HepG2 (cell line): ENCODE data around the gene ARMC10. TPM values are rescaled to one million over a fixed set of nuclear protein-coding genes. Genes with fewer than 3 reads are reported as not detected.

Experiments
- ATAC-seq: fragments of 200-7000 bp; cut with Tn5 transposase; 3 replicates; pipeline ENCODE4 v1.9.1; 2020; ENCODE audit warnings: mild to moderate bottlenecking, moderate library complexity
- BruUV-seq: library from RNA; stranded (reverse); fragments of 400-500 nt; replicated peaks from 2 replicates; lab custom pipeline; 2021; lab: Mats Ljungman, UMichigan
- CTCF ChIA-PET: fragments of 300-600 bp; formaldehyde crosslinking; extraction: SDS; loops from one replicate; lab custom pipeline; 2021; ENCODE audit warnings: low total read pairs, inconsistent platforms, low intra/inter-chr PET ratio; lab: Yijun Ruan, JAX
- POLR2A ChIA-PET: fragments of 350-600 bp; sonication (Branson Sonifier 250); formaldehyde crosslinking; loops from one replicate; lab custom pipeline; 2020; ENCODE audit warnings: antibody characterized with exemption, inconsistent platforms; lab: Yijun Ruan, JAX
- DNase-seq: peaks from one replicate; pipeline ENCODE4 v3.0.0-alpha.2; 2015; ENCODE audit warnings: low spot score
- FAIRE-seq: peaks from 3 replicates; lab custom pipeline; 2011; peaks lifted over from hg19 to GRCh38; lab: Jason Lieb, UNC
- H2AFZ ChIP-seq: one replicate; pipeline ENCODE4 v1.6.1; 2011; ENCODE audit warnings: low read length, inconsistent platforms
- H3K27ac ChIP-seq: fragments of 300-600 bp; 3 replicates; pipeline ENCODE4 v1.8.0; 2011; ENCODE audit warnings: mixed run types, mild to moderate bottlenecking, mixed read lengths, low read length, inconsistent platforms; ENCODE audit not compliant: insufficient read depth; ENCODE audit errors: extremely low read length
- H3K27me3 ChIP-seq, 2 experiments: fragments of 200-600 bp in 1 of 2; 2 replicates in 1 of 2; 3 replicates in 1 of 2; pipeline versions ENCODE4 v1.6.0 to v1.8.0; 2011; ENCODE audit warnings: low read length in 2 of 2, mild to moderate bottlenecking in 2 of 2, moderate library complexity in 2 of 2, inconsistent platforms in 1 of 2; ENCODE audit not compliant: insufficient read depth in 2 of 2, control insufficient read depth in 1 of 2
- H3K36me3 ChIP-seq, 2 experiments: fragments of 200-600 bp in 1 of 2; replicated peaks in 1 of 2; 2 replicates in 1 of 2; 3 replicates in 1 of 2; pipeline versions ENCODE4 v1.5.1 to v1.8.0; 2011; ENCODE audit warnings: low read length in 2 of 2, inconsistent platforms in 1 of 2; ENCODE audit not compliant: insufficient read depth in 2 of 2, control insufficient read depth in 1 of 2
- H3K4me1 ChIP-seq: 2 replicates; pipeline ENCODE4 v1.5.1; 2012; ENCODE audit warnings: low read length, inconsistent platforms; ENCODE audit not compliant: insufficient read depth
- H3K4me2 ChIP-seq: 2 replicates; pipeline ENCODE4 v1.6.0; 2011; ENCODE audit warnings: low read depth, low read length, inconsistent platforms
- H3K4me3 ChIP-seq, 3 experiments: fragments of 200-600 bp in 1 of 3; sonication (generic), shearing (Covaris generic) in 1 of 3; replicated peaks in 1 of 3; 2 replicates each; pipeline ENCODE4 v1.5.1; 2011 to 2016; ENCODE audit warnings: low read length in 3 of 3, inconsistent platforms in 2 of 3, low read depth in 2 of 3, mild to moderate bottlenecking in 2 of 3, control low read depth in 1 of 3, mixed read lengths in 1 of 3; ENCODE audit not compliant: insufficient read depth in 1 of 3
- H3K79me2 ChIP-seq: one replicate; pipeline ENCODE4 v1.6.1; 2011; ENCODE audit warnings: low read length, inconsistent platforms; ENCODE audit not compliant: insufficient read depth
- H3K9ac ChIP-seq: 2 replicates; pipeline ENCODE4 v1.6.0; 2011; ENCODE audit warnings: mild to moderate bottlenecking, low read depth, low read length, inconsistent platforms; ENCODE audit not compliant: insufficient read depth
- H3K9me3 ChIP-seq: 2 replicates; pipeline ENCODE4 v1.5.1; 2012; ENCODE audit warnings: mild to moderate bottlenecking, low read length
- H4K20me1 ChIP-seq: 2 replicates; pipeline ENCODE4 v1.6.0; 2011; ENCODE audit warnings: inconsistent platforms, mild to moderate bottlenecking, low read length, moderate library complexity; ENCODE audit not compliant: insufficient read depth
- BCL6 ChIP-seq: IDR thresholded peaks from 2 replicates; pipeline ENCODE4 v1.6.1; 2016; ENCODE audit warnings: missing genetic modification reagents, missing compliant biosample characterization
- FOXP1 ChIP-seq, 2 experiments: fragments of 450-650 bp in 1 of 2; IDR thresholded peaks; 2 replicates each; pipeline ENCODE4 v1.6.1; 2017 to 2018; ENCODE audit warnings: antibody characterized with exemption in 1 of 2
- IRX3 ChIP-seq: sonication (generic); formaldehyde crosslinking; IDR thresholded peaks from 2 replicates; pipeline ENCODE4 v1.8.1; 2023; ENCODE audit warnings: mild to moderate bottlenecking, low read depth, missing genetic modification reagents, borderline replicate concordance
- KLF12 ChIP-seq: sonication (generic); formaldehyde crosslinking; IDR thresholded peaks from 2 replicates; pipeline ENCODE4 v1.4.0; 2020; ENCODE audit warnings: missing genetic modification reagents, borderline replicate concordance
- MXI1 ChIP-seq: IDR thresholded peaks from 3 replicates; pipeline ENCODE4 v1.6.1; 2012; ENCODE audit warnings: low read depth, low read length, inconsistent platforms, borderline replicate concordance
- MYNN ChIP-seq: sonication (generic); formaldehyde crosslinking; IDR thresholded peaks from 2 replicates; pipeline ENCODE4 v1.4.0; 2020; ENCODE audit warnings: mild to moderate bottlenecking, low read depth, missing genetic modification reagents
- NAIF1 ChIP-seq: sonication (generic); formaldehyde crosslinking; IDR thresholded peaks from 2 replicates; pipeline ENCODE4 v1.5.0; 2020; ENCODE audit warnings: mild to moderate bottlenecking, missing genetic modification reagents, borderline replicate concordance
- NBN ChIP-seq: fragments of 450-650 bp; conservative IDR thresholded peaks from 2 replicates; pipeline ENCODE4 v1.6.1; 2017
- ONECUT2 ChIP-seq: sonication (generic); formaldehyde crosslinking; IDR thresholded peaks from 2 replicates; pipeline ENCODE4 v1.4.0; 2020; ENCODE audit warnings: missing genetic modification reagents
- PLRG1 ChIP-seq: fragments of 450-650 bp; conservative IDR thresholded peaks from 2 replicates; pipeline ENCODE4 v1.6.1; 2016
- PRPF4 ChIP-seq: fragments of 200-400 bp; formaldehyde crosslinking; IDR thresholded peaks from 2 replicates; pipeline ENCODE4 v1.6.1; 2016; ENCODE audit warnings: low read length, low read depth; ENCODE audit not compliant: poor library complexity, severe bottlenecking
- RFX3 ChIP-seq: IDR thresholded peaks from 2 replicates; pipeline ENCODE4 v1.6.1; 2016; ENCODE audit warnings: missing biosample characterization, missing genetic modification reagents
- RXRA ChIP-seq: sonication (generic); formaldehyde crosslinking; IDR thresholded peaks from 2 replicates; pipeline ENCODE4 v1.5.1; 2020; ENCODE audit warnings: missing genetic modification reagents
- SMAD9 ChIP-seq: sonication (generic); formaldehyde crosslinking; IDR thresholded peaks from 2 replicates; pipeline ENCODE4 v1.5.1; 2020; ENCODE audit warnings: mild to moderate bottlenecking, missing genetic modification reagents
- SOX13 ChIP-seq, 3 experiments: fragments of 450-650 bp in 1 of 3; sonication (generic) in 1 of 3; formaldehyde crosslinking in 1 of 3; IDR thresholded peaks in 2 of 3; conservative IDR thresholded peaks in 1 of 3; 2 replicates each; pipeline versions ENCODE4 v1.5.0 to v1.6.1; 2016 to 2020; ENCODE audit warnings: antibody characterized with exemption in 1 of 3, mild to moderate bottlenecking in 1 of 3, missing compliant biosample characterization in 1 of 3, missing genetic modification reagents in 1 of 3, moderate library complexity in 1 of 3
- SP1 ChIP-seq, 2 experiments: fragments of 450-650 bp in 1 of 2; sonication (generic) in 1 of 2; formaldehyde crosslinking in 1 of 2; IDR thresholded peaks; 2 replicates each; pipeline versions ENCODE4 v1.4.0 to v1.6.1; 2016 to 2020; ENCODE audit warnings: missing genetic modification reagents in 1 of 2
- YY1 ChIP-seq: IDR thresholded peaks from 2 replicates; pipeline ENCODE4 v1.6.1; 2011; ENCODE audit warnings: low read length, low read depth, moderate library complexity, mild to moderate bottlenecking; ENCODE audit not compliant: insufficient read depth, insufficient replicate concordance
- ZNF432 ChIP-seq: sonication (generic); formaldehyde crosslinking; IDR thresholded peaks from 2 replicates; pipeline ENCODE4 v1.5.0; 2020; ENCODE audit warnings: missing genetic modification reagents, mild to moderate bottlenecking, borderline replicate concordance
- ZNF468 ChIP-seq: sonication (generic); formaldehyde crosslinking; IDR thresholded peaks from 2 replicates; pipeline ENCODE4 v1.8.0; 2022; ENCODE audit warnings: mild to moderate bottlenecking, moderate library complexity, missing genetic modification reagents
- ZNF766 ChIP-seq: sonication (generic); formaldehyde crosslinking; IDR thresholded peaks from 2 replicates; pipeline ENCODE4 v1.5.0; 2020; ENCODE audit warnings: missing genetic modification reagents, borderline replicate concordance
- WGBS: methylation state at CpG from one replicate; pipeline ENCODE4 v1.1.6; 2017; ENCODE audit warnings: low lambda C conversion rate; 5-methylcytosine and 5-hydroxymethylcytosine counted together
- in situ Hi-C: cut with HindIII; loops from 2 replicates; pipeline ENCODE4 v1.10.0; 2017; ENCODE audit warnings: low pct_unique_long_range_greater_than_20kb; ENCODE audit not compliant: extremely low pct_ligation_motif_present
- intact Hi-C: fragments of 100-400 bp; cut with micrococcal nuclease; formaldehyde crosslinking; loops from one replicate; pipeline ENCODE4 v1.10.0; 2022; ENCODE audit not compliant: unreplicated experiment
- polyA plus RNA-seq, 8 experiments: library from polyadenylated mRNA; depleted of rRNA in 3 of 8; stranded (reverse) in 7 of 8; unstranded in 1 of 8; fragments of >200 nt; fragmentation: Illumina TruSeq in 4 of 8; extraction: Trizol in 4 of 8; gene quantifications; 2 replicates each; pipeline versions ENCODE4 v1.2.1 to v1.2.3, GENCODE V29; 2011 to 2016; ENCODE audit warnings: low read depth in 4 of 8, missing spikeins in 1 of 8, mixed read lengths in 1 of 8; ENCODE audit not compliant: insufficient read depth in 1 of 8
- total RNA-seq, 5 experiments: library from RNA; depleted of rRNA; stranded (reverse); fragments of >200 nt; fragmentation: Illumina TruSeq; extraction: Trizol; gene quantifications; 2 replicates each; pipeline ENCODE4 v1.2.3, GENCODE V29; 2016; ENCODE audit warnings: low read depth in 1 of 5
- TF ChIP-seq, protein P1 (sequence below): sonication (generic); formaldehyde crosslinking; IDR thresholded peaks from 2 replicates; pipeline ENCODE4 v1.8.0; 2022; ENCODE audit warnings: mild to moderate bottlenecking, missing genetic modification reagents
- TF ChIP-seq, protein P2 (sequence below): sonication (generic); formaldehyde crosslinking; IDR thresholded peaks from 2 replicates; pipeline ENCODE4 v1.5.0; 2020; ENCODE audit warnings: missing genetic modification reagents

ARMC10 gene
- total and polyA plus RNA-seq, 2 of the 13 experiments (the other 11 are each of a cell fraction or from before 2014, with no cell fraction given), result 11.3 to 23.7 TPM

DNA sequence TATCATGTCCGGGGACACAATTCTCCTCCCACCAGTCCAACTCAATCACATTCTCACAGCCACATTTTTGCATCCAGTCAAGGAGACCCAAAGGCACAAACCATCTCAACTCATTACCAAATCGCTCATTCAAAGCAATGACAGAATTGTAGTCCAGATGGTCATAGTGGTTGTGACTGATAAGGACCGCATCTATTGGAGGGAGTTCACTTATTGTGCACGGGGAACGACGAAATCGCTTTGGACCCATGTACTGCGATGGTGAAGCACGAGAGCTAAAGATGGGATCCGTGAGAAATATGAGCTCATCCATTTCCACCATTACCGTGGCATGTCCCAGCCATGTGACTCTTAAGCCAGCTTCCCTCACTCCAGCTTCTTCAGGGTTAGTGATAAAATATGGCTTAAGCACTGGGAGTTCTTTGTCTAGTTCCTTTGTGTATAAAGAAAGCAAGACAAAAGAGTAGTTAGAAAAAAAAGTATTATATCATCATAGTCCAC is 44.9 kb downstream of the ARMC10 start (continued):
- TF ChIP-seq, protein P1, sequence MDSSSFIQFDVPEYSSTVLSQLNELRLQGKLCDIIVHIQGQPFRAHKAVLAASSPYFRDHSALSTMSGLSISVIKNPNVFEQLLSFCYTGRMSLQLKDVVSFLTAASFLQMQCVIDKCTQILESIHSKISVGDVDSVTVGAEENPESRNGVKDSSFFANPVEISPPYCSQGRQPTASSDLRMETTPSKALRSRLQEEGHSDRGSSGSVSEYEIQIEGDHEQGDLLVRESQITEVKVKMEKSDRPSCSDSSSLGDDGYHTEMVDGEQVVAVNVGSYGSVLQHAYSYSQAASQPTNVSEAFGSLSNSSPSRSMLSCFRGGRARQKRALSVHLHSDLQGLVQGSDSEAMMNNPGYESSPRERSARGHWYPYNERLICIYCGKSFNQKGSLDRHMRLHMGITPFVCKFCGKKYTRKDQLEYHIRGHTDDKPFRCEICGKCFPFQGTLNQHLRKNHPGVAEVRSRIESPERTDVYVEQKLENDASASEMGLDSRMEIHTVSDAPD, result no peak
- TF ChIP-seq, protein P2, sequence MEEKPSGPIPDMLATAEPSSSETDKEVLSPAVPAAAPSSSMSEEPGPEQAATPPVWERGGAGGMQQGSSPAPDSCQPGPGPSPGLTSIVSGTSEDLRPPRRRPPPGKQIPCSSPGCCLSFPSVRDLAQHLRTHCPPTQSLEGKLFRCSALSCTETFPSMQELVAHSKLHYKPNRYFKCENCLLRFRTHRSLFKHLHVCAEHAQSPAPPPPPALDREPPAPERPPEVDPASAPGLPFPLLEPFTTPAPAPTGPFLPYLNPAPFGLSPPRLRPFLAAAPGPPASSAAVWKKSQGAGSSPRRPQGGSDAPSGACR (CRISPR knock-in tag), result no peak
- TF ChIP-seq NBN, result no peak
- no peak for TF ChIP-seq SOX13 (IDR thresholded peaks at IDR 0.05)
- TF ChIP-seq SOX13 (CRISPR knock-in tag; conservative IDR thresholded peaks at IDR 0.05 in 1 of 2, IDR thresholded peaks at IDR 0.05 in 1 of 2), result no peak
- TF ChIP-seq NAIF1 (CRISPR knock-in tag), result no peak
- no peak for TF ChIP-seq MXI1
- TF ChIP-seq SMAD9, result no peak
- TF ChIP-seq RXRA, result no peak

DNA sequence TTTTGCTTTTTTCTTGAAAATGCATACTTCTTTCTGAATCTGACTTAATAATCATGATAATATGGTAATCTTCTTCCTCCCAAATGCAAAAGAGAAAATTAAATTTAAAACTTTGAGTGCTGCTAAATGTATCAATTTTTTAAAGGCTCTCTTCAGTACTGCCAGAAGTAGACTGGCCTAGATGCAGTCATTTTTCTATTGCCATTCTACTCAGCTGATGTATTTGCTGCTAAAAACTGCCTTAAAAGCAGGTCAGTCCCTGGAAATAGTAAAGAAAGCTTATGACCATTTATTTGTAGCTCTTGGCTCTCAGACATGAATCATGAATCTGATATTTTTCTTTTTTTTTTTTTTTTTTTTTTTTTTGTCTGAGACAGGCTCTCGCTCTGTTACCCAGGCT is 45.4 kb downstream of the ARMC10 start:
- WGBS, result 94% methylated on average over 1 of the region's 1 CpG
- Histone ChIP-seq H2AFZ (no peak overlapping the region), H3K9me3 (no peaks in the 10 kb centered on the region), H3K27me3 (no peaks in the 10 kb centered on the region), H3K36me3 (peaks cover 8 to 19% of the 10 kb centered on the region in 2 experiments), H3K9ac (no peak overlapping the region), H4K20me1 (no peaks in the 10 kb centered on the region), H3K79me2 (no peaks in the 10 kb centered on the region), H3K27ac (no peak overlapping the region), H3K4me1 (peaks cover 13% of the 10 kb centered on the region), H3K4me3 (no peak overlapping the region), H3K4me2 (no peak overlapping the region)
- CTCF ChIA-PET, result no interaction called here
- DNase-seq, result no peak
- POLR2A ChIA-PET, result interaction anchor here (0.8 kb wide), 1 partner anchor 28 kb away, joined by 3 read pairs; the partner anchor contains the start of gene NAPEPLD
- no peak for ATAC-seq
- FAIRE-seq, result no peak
- in situ Hi-C loops (no loop called here), intact Hi-C loops (no loop called here)
- BruUV-seq, result no TSS peak
- TF ChIP-seq FOXP1 (IDR thresholded peaks at IDR 0.05), result no peak
- TF ChIP-seq FOXP1 (CRISPR knock-in tag; IDR thresholded peaks at IDR 0.05), result no peak
- no peak for TF ChIP-seq MYNN (CRISPR knock-in tag)
- no peak for TF ChIP-seq ZNF468 (CRISPR knock-in tag)
- no peak for TF ChIP-seq YY1
- TF ChIP-seq ZNF432, result no peak
- TF ChIP-seq KLF12 (CRISPR knock-in tag), result no peak
- TF ChIP-seq PRPF4, result no peak
- TF ChIP-seq RFX3 (CRISPR knock-in tag), result no peak
- no peak for TF ChIP-seq ONECUT2 (CRISPR knock-in tag)
- no peak for TF ChIP-seq ZNF766 (CRISPR knock-in tag)
- no peak for TF ChIP-seq SP1 (IDR thresholded peaks at IDR 0.05)
- TF ChIP-seq SP1 (CRISPR knock-in tag; IDR thresholded peaks at IDR 0.05), result no peak
- no peak for TF ChIP-seq BCL6 (CRISPR knock-in tag)
- no peak for TF ChIP-seq PLRG1
- no peak for TF ChIP-seq IRX3
